GM12878 (cell line): Measurements from ENCODE around the gene PROC. TPM values are rescaled to one million over a fixed set of nuclear protein-coding genes. Genes with fewer than 3 reads are reported as not detected.

Experiments
- ATAC-seq: fragments of 200-7000 bp; cut with Tn5 transposase; 3 replicates; pipeline ENCODE4 v1.9.1; 2020; ENCODE audit warnings: mild to moderate bottlenecking, moderate library complexity
- BruUV-seq: library from RNA; stranded (reverse); fragments of 400-500 nt; replicated peaks from 2 replicates; lab custom pipeline; 2021; lab: Mats Ljungman, UMichigan
- CTCF ChIA-PET: fragments of 300-600 bp; sonication (Branson Sonifier 250); formaldehyde crosslinking; extraction: SDS; loops from one replicate; lab custom pipeline; 2021; ENCODE audit warnings: inconsistent platforms; lab: Yijun Ruan, JAX
- POLR2A ChIA-PET: fragments of 350-600 bp; formaldehyde crosslinking; extraction: SDS; loops from one replicate; lab custom pipeline; 2021; ENCODE audit warnings: inconsistent platforms; lab: Charles Lee
- RAD21 ChIA-PET: fragments of 300-600 bp; sonication (Branson Sonifier 250); formaldehyde crosslinking; loops from one replicate; lab custom pipeline; 2023; ENCODE audit warnings: antibody characterized with exemption; ENCODE audit not compliant: unreplicated experiment; lab: Charles Lee
- SMC1A ChIA-PET: fragments of 300-600 bp; sonication (Branson Sonifier 250); formaldehyde crosslinking; loops from one replicate; lab custom pipeline; 2023; ENCODE audit not compliant: unreplicated experiment, uncharacterized antibody; lab: Charles Lee
- DNase-seq: peaks from one replicate; pipeline ENCODE4 v3.0.0-alpha.2; 2011; ENCODE audit warnings: low read depth, low spot score
- FAIRE-seq: peaks from 3 replicates; lab custom pipeline; 2011; peaks lifted over from hg19 to GRCh38; lab: Jason Lieb, UNC
- H2AFZ ChIP-seq: 2 replicates; pipeline ENCODE4 v1.6.0; 2011; ENCODE audit warnings: low read depth, low read length, control low read depth; ENCODE audit not compliant: control insufficient read depth
- H3K27ac ChIP-seq: 2 replicates; pipeline ENCODE4 v1.5.1; 2011; ENCODE audit warnings: control low read depth; ENCODE audit not compliant: control insufficient read depth, insufficient read depth
- H3K27me3 ChIP-seq, 2 experiments: replicated peaks in 1 of 2; 2 replicates each; pipeline versions ENCODE4 v1.6.0 to v1.6.1; 2011; ENCODE audit warnings: low read length in 1 of 2; ENCODE audit not compliant: control insufficient read depth in 2 of 2, insufficient read depth in 2 of 2
- H3K36me3 ChIP-seq, 2 experiments: 2 replicates each; pipeline ENCODE4 v1.5.1; 2011; ENCODE audit warnings: low read length in 1 of 2; ENCODE audit not compliant: control insufficient read depth in 2 of 2, insufficient read depth in 2 of 2
- H3K4me1 ChIP-seq: 2 replicates; pipeline ENCODE4 v1.6.1; 2011; ENCODE audit warnings: mild to moderate bottlenecking, low read length, moderate library complexity, mixed read lengths; ENCODE audit not compliant: control insufficient read depth, insufficient read depth
- H3K4me2 ChIP-seq: 2 replicates; pipeline ENCODE4 v1.6.0; 2011; ENCODE audit warnings: control low read depth; ENCODE audit not compliant: control insufficient read depth, insufficient read depth
- H3K4me3 ChIP-seq: fragments of 200-600 bp; sonication (generic); 2 replicates; pipeline ENCODE4 v1.5.1; 2016
- H3K79me2 ChIP-seq: 2 replicates; pipeline ENCODE4 v1.6.0; 2011; ENCODE audit warnings: low read length; ENCODE audit not compliant: control insufficient read depth, insufficient read depth
- H3K9ac ChIP-seq: 2 replicates; pipeline ENCODE4 v1.8.0; 2011; ENCODE audit warnings: low read length, control low read depth, mixed read lengths; ENCODE audit not compliant: control insufficient read depth, insufficient read depth
- H3K9me3 ChIP-seq: replicated peaks from 3 replicates; pipeline ENCODE4 v1.5.1; 2011; ENCODE audit warnings: mild to moderate bottlenecking, low read length; ENCODE audit not compliant: control insufficient read depth, insufficient read depth
- H4K20me1 ChIP-seq: 2 replicates; pipeline ENCODE4 v1.6.0; 2011; ENCODE audit not compliant: control insufficient read depth, insufficient read depth
- DPF2 ChIP-seq: fragments of 450-650 bp; IDR thresholded peaks from 2 replicates; pipeline ENCODE4 v1.6.1; 2017; ENCODE audit warnings: mild to moderate bottlenecking
- LARP7 ChIP-seq: fragments of 450-650 bp; IDR thresholded peaks from 2 replicates; pipeline ENCODE4 v1.6.1; 2017; ENCODE audit warnings: mild to moderate bottlenecking
- MEF2A ChIP-seq: IDR thresholded peaks from 2 replicates; pipeline ENCODE4 v1.6.1; 2011; ENCODE audit warnings: low read depth, mild to moderate bottlenecking, low read length, moderate library complexity; ENCODE audit not compliant: insufficient read depth
- MEF2B ChIP-seq: fragments of 450-650 bp; IDR thresholded peaks from 2 replicates; pipeline ENCODE4 v1.6.1; 2018; ENCODE audit warnings: mild to moderate bottlenecking, moderate library complexity; ENCODE audit not compliant: partially characterized antibody, poor library complexity, severe bottlenecking
- NRF1 ChIP-seq: conservative IDR thresholded peaks from 2 replicates; pipeline ENCODE4 v1.6.1; 2011; ENCODE audit warnings: mild to moderate bottlenecking, low read depth, low read length, improper control_type of control experiment
- TARDBP ChIP-seq: IDR thresholded peaks from 2 replicates; pipeline ENCODE4 v1.6.1; 2016; ENCODE audit warnings: borderline replicate concordance
- ZNF24 ChIP-seq: fragments of 450-650 bp; IDR thresholded peaks from 2 replicates; pipeline ENCODE4 v1.6.1; 2017; ENCODE audit warnings: antibody characterized with exemption, mild to moderate bottlenecking
- WGBS: methylation state at CpG from one replicate; pipeline ENCODE4 v1.1.6; 2016; ENCODE audit warnings: low lambda C conversion rate; ENCODE audit not compliant: insufficient replicate concordance, insufficient coverage; ENCODE audit errors: missing lambda C conversion rate; 5-methylcytosine and 5-hydroxymethylcytosine counted together
- in situ Hi-C: fragments of 300-500 bp; cut with MboI; formaldehyde crosslinking; loops from 9 replicates; pipeline ENCODE4 v1.14.3; 2018; ENCODE audit warnings: mixed read lengths
- intact Hi-C: fragments of 100-400 bp; cut with micrococcal nuclease; formaldehyde crosslinking; loops from one replicate; pipeline ENCODE4 v1.14.2; 2022; ENCODE audit not compliant: unreplicated experiment
- polyA plus RNA-seq, 11 experiments: library from polyadenylated mRNA; depleted of rRNA in 4 of 11; unstranded in 6 of 11; stranded (reverse) in 5 of 11; fragments of >200 nt; fragmentation: Nextera tagmentation in 4 of 11; fragmentation: Illumina TruSeq in 1 of 11; extraction: Ambion mirVana in 4 of 11; extraction: Trizol in 1 of 11; gene quantifications; 1 replicate in 1 of 11; 2 replicates in 10 of 11; pipeline versions ENCODE4 v1.2.1 to v1.2.3, GENCODE V29; 2011 to 2016; ENCODE audit warnings: inconsistent platforms in 2 of 11, missing spikeins in 2 of 11, low read depth in 1 of 11
- total RNA-seq, 4 experiments: library from RNA; depleted of rRNA in 3 of 4; stranded (reverse); fragments of >200 nt in 3 of 4; fragmentation: Illumina TruSeq in 1 of 4; extraction: Trizol in 1 of 4; gene quantifications; 2 replicates each; pipeline versions ENCODE4 v1.2.1 to v1.2.3, GENCODE V29; 2013 to 2021
- TF ChIP-seq, protein P1 (sequence below): fragments of 450-650 bp; formaldehyde crosslinking; IDR thresholded peaks from 2 replicates; pipeline ENCODE4 v1.4.0; 2022; ENCODE audit warnings: mild to moderate bottlenecking, moderate library complexity
- TF ChIP-seq, protein P2 (sequence below): IDR thresholded peaks from 2 replicates; pipeline ENCODE4 v1.6.1; 2012; ENCODE audit warnings: low read length, inconsistent platforms

PROC gene
- total and polyA plus RNA-seq, 10 of the 15 experiments (the other 5 are each of a cell fraction or from before 2014, with no cell fraction given), result not detected

DNA sequence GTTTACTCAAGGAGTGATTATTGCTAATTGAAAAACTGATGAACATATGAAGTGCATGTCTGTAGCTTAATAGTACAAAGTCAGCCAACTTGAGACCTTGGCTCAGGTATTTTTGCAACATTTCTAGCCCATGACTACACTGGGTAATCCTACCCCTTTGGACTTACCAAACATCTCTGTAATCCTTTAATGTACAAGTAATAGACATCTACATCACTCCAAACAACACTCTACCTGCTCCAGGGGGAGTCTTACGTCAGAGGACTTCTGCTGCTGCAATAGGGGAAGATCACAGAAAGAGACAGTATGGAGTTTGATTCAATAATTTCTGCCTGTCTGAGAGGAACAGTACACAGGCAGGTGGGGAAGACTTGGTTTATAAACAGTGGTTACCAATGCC is 54.0 kb downstream of the PROC start:
- no TSS peak for BruUV-seq
- H3K27ac ChIP-seq, result no peak overlapping the region
- no peak overlapping the region for H3K4me3 ChIP-seq
- H3K36me3 ChIP-seq, result peaks cover 0 to 3% of the 10 kb centered on the region in 2 experiments; a peak in 2 of 4 replicates
- H3K9me3 ChIP-seq, result no peaks in the 10 kb centered on the region; the same call in 2 of the 3 replicates
- ChIA-PET RAD21 (no interaction called here), SMC1A (interaction anchor here (0.7 to 1.0 kb wide), 4 partner anchors 10 to 273 kb away, joined by 3 read pairs; no protein-coding TSS in a partner anchor), POLR2A (no interaction called here), CTCF (interaction anchor here (1.6 kb wide), 1 partner anchor 275 kb away, joined by 5 read pairs; no protein-coding TSS in a partner anchor)
- intact Hi-C loops, result no loop called here
- DNase-seq (no peak), ATAC-seq (no peak), FAIRE-seq (no peak)
- WGBS, result 100% methylated on average over 1 of the region's 1 CpG
- in situ Hi-C loops, result no loop called here
- no peak overlapping the region for H3K4me2 ChIP-seq
- H3K4me1 ChIP-seq, result no peaks in the 10 kb centered on the region
- H3K9ac ChIP-seq, result no peak overlapping the region
- H2AFZ ChIP-seq, result no peak overlapping the region
- H3K27me3 ChIP-seq, result no peaks in the 10 kb centered on the region
- no peak for TF ChIP-seq MEF2B
- no peak for TF ChIP-seq TARDBP
- TF ChIP-seq ZNF24, result no peak
- TF ChIP-seq, protein P1, sequence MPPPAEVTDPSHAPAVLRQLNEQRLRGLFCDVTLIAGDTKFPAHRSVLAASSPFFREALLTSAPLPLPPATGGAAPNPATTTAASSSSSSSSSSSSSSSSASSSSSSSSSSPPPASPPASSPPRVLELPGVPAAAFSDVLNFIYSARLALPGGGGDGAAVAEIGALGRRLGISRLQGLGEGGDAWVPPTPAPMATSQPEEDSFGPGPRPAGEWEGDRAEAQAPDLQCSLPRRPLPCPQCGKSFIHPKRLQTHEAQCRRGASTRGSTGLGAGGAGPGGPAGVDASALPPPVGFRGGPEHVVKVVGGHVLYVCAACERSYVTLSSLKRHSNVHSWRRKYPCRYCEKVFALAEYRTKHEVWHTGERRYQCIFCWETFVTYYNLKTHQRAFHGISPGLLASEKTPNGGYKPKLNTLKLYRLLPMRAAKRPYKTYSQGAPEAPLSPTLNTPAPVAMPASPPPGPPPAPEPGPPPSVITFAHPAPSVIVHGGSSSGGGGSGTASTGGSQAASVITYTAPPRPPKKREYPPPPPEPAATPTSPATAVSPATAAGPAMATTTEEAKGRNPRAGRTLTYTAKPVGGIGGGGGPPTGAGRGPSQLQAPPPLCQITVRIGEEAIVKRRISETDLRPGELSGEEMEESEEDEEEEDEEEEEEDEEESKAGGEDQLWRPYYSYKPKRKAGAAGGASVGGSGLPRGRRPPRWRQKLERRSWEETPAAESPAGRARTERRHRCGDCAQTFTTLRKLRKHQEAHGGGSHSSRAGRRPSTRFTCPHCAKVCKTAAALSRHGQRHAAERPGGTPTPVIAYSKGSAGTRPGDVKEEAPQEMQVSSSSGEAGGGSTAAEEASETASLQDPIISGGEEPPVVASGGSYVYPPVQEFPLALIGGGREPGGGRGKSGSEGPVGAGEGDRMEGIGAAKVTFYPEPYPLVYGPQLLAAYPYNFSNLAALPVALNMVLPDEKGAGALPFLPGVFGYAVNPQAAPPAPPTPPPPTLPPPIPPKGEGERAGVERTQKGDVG (CRISPR knock-in tag), result no peak
- no peak for TF ChIP-seq LARP7
- TF ChIP-seq, protein P2, sequence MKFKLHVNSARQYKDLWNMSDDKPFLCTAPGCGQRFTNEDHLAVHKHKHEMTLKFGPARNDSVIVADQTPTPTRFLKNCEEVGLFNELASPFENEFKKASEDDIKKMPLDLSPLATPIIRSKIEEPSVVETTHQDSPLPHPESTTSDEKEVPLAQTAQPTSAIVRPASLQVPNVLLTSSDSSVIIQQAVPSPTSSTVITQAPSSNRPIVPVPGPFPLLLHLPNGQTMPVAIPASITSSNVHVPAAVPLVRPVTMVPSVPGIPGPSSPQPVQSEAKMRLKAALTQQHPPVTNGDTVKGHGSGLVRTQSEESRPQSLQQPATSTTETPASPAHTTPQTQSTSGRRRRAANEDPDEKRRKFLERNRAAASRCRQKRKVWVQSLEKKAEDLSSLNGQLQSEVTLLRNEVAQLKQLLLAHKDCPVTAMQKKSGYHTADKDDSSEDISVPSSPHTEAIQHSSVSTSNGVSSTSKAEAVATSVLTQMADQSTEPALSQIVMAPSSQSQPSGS, result no peak
- no peak for TF ChIP-seq MEF2A
- TF ChIP-seq NRF1, result no peak
- no peak for TF ChIP-seq DPF2
- H3K79me2 ChIP-seq, result no peaks in the 10 kb centered on the region
- H4K20me1 ChIP-seq, result no peaks in the 10 kb centered on the region
